HG03469 (cell line): ENCODE data around the gene ZNF831.

Experiments
- ATAC-seq: cut with Tn5 transposase; IDR thresholded peaks from one replicate; pipeline ENCODE4 v1.9.1; 2021; ENCODE audit warnings: mild to moderate bottlenecking, moderate library complexity, moderate number of reproducible peaks; ENCODE audit not compliant: unreplicated experiment

Gene ZNF831

DNA sequence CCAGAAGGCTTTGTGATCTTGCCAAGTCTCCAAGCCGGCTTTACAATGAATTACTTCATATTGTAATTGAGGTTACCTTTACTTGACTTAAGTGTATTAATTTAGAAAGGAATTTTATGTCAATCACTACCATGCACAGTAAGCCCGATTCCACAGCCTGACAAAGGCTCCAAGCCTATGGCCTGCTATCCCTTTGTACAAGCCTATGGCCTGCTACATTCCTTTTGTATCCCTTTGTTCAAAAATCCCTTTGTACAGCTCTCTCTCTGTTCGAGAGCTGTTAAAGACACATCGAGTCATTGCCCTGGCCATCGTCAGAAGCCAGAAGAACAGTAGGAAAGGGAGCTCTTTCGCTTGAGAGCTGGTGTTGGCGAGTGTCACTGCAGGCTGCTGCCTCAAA, 134.1 kb downstream of the ZNF831 start:
- no peak for ATAC-seq

DNA sequence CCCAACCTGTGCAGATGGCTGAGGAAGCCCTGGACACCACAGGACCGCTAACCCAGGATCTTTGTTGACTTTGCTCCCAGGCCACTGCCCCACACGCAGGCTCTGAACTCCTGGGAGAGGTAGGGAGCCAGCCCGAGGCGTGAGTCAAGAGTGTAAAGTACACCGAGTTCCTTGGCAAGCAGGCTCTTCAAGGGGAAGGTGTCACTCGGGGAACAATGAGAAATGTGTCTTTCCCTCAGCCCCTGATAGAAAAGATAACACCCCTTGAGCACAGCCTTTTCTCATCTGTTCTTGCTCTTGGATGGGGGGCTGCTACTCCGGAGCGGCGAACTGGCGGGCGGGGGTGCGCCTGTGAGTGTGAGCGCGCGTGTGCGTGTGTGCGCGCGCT, 136.3 kb downstream of the ZNF831 start:
- no peak for ATAC-seq

DNA sequence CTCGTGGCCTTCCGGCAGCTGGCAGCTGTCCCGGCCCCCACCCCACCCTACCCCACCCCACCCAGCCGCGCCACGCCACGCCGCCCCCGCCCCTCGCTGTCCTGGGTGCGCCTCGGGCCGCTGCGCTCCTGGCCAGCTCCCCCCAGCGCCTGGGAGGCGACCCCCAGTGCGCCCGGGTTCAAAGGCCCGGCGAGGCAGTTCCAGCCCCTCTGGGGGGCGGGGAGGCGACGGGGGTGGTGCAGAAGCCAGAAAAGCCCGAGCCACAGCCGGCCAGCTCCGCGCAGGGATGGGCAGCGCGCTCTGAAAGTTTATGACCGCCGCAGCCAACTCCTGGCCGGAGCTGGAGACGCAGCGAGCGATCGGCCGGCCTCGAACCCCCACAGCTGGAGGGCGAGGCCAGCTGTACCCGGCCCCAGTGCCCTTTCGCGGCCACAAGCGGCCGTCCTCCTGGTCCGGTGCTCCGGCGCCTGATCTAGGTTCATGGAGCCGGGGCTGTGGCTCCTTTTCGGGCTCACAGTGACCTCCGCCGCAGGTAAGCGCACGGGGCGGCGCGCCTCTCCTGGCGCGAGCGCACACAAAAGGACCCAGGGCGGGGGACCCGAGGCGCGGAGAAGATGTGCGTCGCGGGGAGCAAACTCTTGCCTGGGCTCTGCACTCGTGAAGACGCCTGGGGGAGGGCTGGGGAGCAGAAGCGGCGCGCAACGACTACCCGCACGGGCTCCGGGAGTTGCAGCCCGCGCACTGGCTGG, 136.9 kb downstream of the ZNF831 start, which contains the start of gene EDN3:
Gene EDN3, plus strand, starts transcription at position 279 of the 749 bp plus-strand sequence. Its CDS starts 202 bp downstream, at position 481.
- no peak for ATAC-seq

DNA sequence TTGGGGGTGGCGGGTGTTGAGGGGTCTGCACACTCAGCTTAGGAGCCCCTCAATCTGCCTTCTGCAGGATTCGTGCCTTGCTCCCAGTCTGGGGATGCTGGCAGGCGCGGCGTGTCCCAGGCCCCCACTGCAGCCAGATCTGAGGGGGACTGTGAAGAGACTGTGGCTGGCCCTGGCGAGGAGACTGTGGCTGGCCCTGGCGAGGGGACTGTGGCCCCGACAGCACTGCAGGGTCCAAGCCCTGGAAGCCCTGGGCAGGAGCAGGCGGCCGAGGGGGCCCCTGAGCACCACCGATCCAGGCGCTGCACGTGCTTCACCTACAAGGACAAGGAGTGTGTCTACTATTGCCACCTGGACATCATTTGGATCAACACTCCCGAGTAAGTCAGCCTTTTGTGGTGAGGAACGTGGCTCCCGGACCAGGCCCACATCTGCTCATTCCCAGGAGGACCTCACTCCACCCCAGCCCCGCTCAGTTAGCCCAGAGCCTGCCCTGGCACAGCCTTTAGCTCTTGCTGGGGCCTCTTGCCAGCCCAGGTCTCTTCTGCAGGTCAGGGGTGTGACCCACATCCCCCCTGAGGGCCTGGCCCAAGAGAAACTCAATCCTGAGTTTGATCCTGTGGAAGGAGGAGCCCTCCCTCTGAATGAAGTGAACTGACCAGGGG, 137.9 kb downstream of the ZNF831 start:
- no peak for ATAC-seq

DNA sequence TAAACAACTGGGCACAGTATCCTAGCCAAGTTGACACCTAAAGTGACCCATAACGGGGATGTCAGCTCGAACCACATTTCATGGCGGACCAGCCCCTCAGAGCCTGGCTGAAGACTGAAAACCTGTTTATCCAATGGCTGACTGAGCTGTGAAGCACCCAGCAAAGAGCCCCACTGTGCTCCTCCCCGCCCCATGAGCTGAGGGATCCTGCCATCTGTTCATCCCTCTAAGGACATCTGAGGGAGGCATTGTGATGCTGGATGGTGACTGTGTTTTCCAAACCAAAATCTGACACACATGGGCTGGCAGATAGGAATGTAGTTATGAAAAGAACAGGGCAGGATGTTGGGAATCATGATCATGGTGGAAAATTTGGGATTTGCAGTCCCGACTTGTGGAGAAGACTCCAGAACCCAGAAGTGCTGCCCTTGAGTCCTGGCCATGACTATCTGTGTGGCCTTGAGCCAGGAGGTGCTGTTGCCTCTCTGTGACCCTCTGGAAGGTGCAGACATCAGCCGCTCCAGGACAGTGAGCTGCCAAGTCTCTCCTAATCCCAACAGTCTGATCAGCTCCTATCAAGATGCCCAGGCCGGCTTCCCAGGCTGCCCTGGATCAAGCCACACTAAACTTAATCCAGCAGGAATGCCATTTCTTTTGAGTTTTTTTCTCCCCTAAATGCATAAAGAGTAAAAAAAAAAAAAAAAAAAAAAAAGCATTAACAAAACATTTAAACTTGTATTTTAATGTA, 142.5 kb downstream of the ZNF831 start:
- no peak for ATAC-seq

DNA sequence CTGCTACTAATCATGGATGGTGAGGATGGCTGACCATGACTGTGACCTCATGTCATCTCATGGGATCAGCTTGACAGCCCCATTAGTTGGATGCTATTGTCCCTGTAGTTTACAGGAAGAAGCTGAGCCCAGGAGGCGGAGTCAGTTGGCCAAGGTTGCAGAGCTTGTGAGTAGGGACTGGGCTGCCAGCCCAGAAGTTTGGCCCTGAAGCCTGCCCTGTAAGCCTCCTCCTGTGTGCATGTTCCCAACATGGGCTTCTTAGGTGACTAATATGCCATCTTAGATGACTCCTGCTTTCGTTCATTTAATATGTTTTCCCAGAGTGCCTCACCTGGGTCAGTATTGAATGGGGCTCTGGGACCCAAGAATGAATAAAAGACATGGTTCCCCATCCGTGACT, 143.6 kb downstream of the ZNF831 start:
- no peak for ATAC-seq
